ENCODE measurements around the gene PKP3.

DNA sequence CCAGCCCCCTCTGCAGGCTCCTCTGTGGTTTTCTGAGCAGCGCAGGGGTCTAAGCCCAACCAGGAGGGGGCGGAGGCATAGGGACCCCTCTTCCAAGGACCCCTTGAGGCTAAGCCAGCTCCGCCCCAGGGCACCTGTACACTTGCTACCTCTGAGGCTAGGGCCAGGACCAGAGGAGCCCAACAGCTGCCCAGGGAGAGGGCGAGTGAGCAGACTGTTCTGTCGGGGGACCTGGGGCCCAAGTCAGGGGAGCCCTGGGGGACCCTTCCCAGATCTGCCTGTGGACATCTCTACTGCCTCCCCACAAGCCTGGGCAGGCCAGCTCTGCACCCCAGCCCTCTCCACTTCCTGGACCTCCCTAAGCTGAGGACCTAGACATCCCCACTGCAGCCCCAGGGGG lies 23.0 kb upstream of the PKP3 start:
- TF ChIP-seq POLR2A (IDR thresholded peaks at IDR 0.05) (no peak), POLR2AphosphoS5 (IDR thresholded peaks at IDR 0.05) (no peak)
- TF ChIP-seq, protein P1, sequence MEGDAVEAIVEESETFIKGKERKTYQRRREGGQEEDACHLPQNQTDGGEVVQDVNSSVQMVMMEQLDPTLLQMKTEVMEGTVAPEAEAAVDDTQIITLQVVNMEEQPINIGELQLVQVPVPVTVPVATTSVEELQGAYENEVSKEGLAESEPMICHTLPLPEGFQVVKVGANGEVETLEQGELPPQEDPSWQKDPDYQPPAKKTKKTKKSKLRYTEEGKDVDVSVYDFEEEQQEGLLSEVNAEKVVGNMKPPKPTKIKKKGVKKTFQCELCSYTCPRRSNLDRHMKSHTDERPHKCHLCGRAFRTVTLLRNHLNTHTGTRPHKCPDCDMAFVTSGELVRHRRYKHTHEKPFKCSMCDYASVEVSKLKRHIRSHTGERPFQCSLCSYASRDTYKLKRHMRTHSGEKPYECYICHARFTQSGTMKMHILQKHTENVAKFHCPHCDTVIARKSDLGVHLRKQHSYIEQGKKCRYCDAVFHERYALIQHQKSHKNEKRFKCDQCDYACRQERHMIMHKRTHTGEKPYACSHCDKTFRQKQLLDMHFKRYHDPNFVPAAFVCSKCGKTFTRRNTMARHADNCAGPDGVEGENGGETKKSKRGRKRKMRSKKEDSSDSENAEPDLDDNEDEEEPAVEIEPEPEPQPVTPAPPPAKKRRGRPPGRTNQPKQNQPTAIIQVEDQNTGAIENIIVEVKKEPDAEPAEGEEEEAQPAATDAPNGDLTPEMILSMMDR (IDR thresholded peaks at IDR 0.05): no peak

Measured in upper lobe of left lung (tissue), 4 donors.